GM04504 (cell line): Measurements from ENCODE around the gene LRP3.
"Not testable (repeated sequence)": the region's sequence is repeated elsewhere in the genome, so short reads cannot be mapped to it uniquely, and the experiment has no call there.

Experiments
- DNase-seq: peaks from one replicate; pipeline ENCODE4 v3.0.0-alpha.2; 2012; ENCODE audit warnings: low read depth

The LRP3 gene

GRCh38 chr19:33193865-33194362, at the start of gene LRP3:
Gene LRP3, plus strand, starts transcription at chr19:33194330. Its CDS starts 456 bp downstream, at chr19:33194786.
- no peak for DNase-seq

- no peak for DNase-seq
Observed at GRCh38 chr19:33146209-33146608, 47.9 kb upstream of the LRP3 start.

GRCh38 chr19:33147538-33147937, 46.6 kb upstream of the LRP3 start:
- DNase-seq: no peak

GRCh38 chr19:33150852-33151518, 43.1 kb upstream of the LRP3 start:
- no peak for DNase-seq

- DNase-seq: no peak
Observed at GRCh38 chr19:33152176-33152575, 42.0 kb upstream of the LRP3 start.

- not testable (repeated sequence) for DNase-seq
Observed at GRCh38 chr19:33152625-33153024, 41.5 kb upstream of the LRP3 start.

GRCh38 chr19:33154313-33154712, 39.8 kb upstream of the LRP3 start:
- DNase-seq: not testable (repeated sequence)

GRCh38 chr19:33156334-33156733, 37.8 kb upstream of the LRP3 start:
- DNase-seq: peak; percentile 47

- DNase-seq: no peak
Observed at GRCh38 chr19:33157906-33158305, 36.2 kb upstream of the LRP3 start.

GRCh38 chr19:33158365-33158764, 35.8 kb upstream of the LRP3 start:
- no peak for DNase-seq

- DNase-seq: no peak
Observed at GRCh38 chr19:33159149-33159548, 35.0 kb upstream of the LRP3 start.

GRCh38 chr19:33159893-33160292, 34.2 kb upstream of the LRP3 start:
- no peak for DNase-seq

GRCh38 chr19:33161201-33161600, 32.9 kb upstream of the LRP3 start:
- no peak for DNase-seq

GRCh38 chr19:33163481-33163880, 30.6 kb upstream of the LRP3 start:
- DNase-seq: no peak

GRCh38 chr19:33166037-33166436, 28.1 kb upstream of the LRP3 start:
- DNase-seq: not testable (repeated sequence)

- DNase-seq: no peak
Observed at GRCh38 chr19:33167438-33167837, 26.7 kb upstream of the LRP3 start.

GRCh38 chr19:33168528-33168927, 25.6 kb upstream of the LRP3 start:
- no peak for DNase-seq

GRCh38 chr19:33171222-33171795, 22.8 kb upstream of the LRP3 start:
- DNase-seq: no peak

- no peak for DNase-seq
Observed at GRCh38 chr19:33171916-33172359, 22.2 kb upstream of the LRP3 start.

GRCh38 chr19:33174186-33174585, 19.9 kb upstream of the LRP3 start:
- DNase-seq: no peak

GRCh38 chr19:33175156-33175782, 18.9 kb upstream of the LRP3 start:
- no peak for DNase-seq

GRCh38 chr19:33175886-33176669, 18.1 kb upstream of the LRP3 start:
- DNase-seq: no peak
